ENCODE results near the gene CHSY1. TPM values are rescaled to one million over a fixed set of nuclear protein-coding genes. Genes with fewer than 3 reads are reported as not detected.

The CHSY1 gene
- total and polyA plus RNA-seq, 12 donors: 14.8 to 82.5 (median 34.2) TPM

GRCh38 chr15:101272584-101272983, 20.7 kb upstream of the CHSY1 start:
- 85 to 88% (median 86%) methylated on average over 9 of the region's 9 CpGs for WGBS, 4 donors
- H3K4me3 ChIP-seq: no peak overlapping the region
- H3K36me3 ChIP-seq (replicated peaks in 1 of 2): peaks cover 0 to 59% of the 10 kb centered on the region in 2 donors
- no peaks in the 10 kb centered on the region for H3K27me3 ChIP-seq
- no peak overlapping the region for H3K27ac ChIP-seq
- H3K9me3 ChIP-seq (replicated peaks in 1 of 3): no peaks in the 10 kb centered on the region
- peaks cover 9 to 13% of the 10 kb centered on the region in 2 donors for H3K4me1 ChIP-seq (replicated peaks in 1 of 2)
- intact Hi-C loops (cut with DNase I): no loop called here
- DNase-seq: peak in 1 of 7 donors; percentile 82
- TF ChIP-seq CTCF (IDR thresholded peaks at IDR 0.05) (no peak), POLR2A (IDR thresholded peaks at IDR 0.05) (no peak)

- peaks cover 0 to 54% of the 10 kb centered on the region in 2 donors for H3K36me3 ChIP-seq (replicated peaks in 1 of 2)
Measured at GRCh38 chr15:101269479-101270223, 17.8 kb upstream of the CHSY1 start.

GRCh38 chr15:101267320-101268104, 15.7 kb upstream of the CHSY1 start:
- Histone ChIP-seq H3K4me3 (no peak overlapping the region), H3K27me3 (no peaks in the 10 kb centered on the region), H3K4me1 (replicated peaks in 1 of 2) (no peaks in the 10 kb centered on the region), H3K9me3 (replicated peaks in 1 of 3) (no peaks in the 10 kb centered on the region), H3K36me3 (replicated peaks in 1 of 2) (peaks cover 0 to 32% of the 10 kb centered on the region in 2 donors), H3K27ac (peak overlapping the region in 1 of 5 donors; percentile 45)
- WGBS, 4 donors: 51 to 65% (median 59%) methylated on average over 11 to 18 of the region's 18 CpGs
- intact Hi-C loops (cut with DNase I): loop anchor here in 1 of 2 donors (10.0 kb wide), 1 partner anchor 153 kb away; no protein-coding TSS in a partner anchor
- TF ChIP-seq CTCF (IDR thresholded peaks at IDR 0.05) (no peak), POLR2A (IDR thresholded peaks at IDR 0.05) (no peak)
- peak in 1 of 7 donors; percentile 24 for DNase-seq

More at GRCh38 chr15:101269479-101270223, 17.8 kb upstream of the CHSY1 start:
- Histone ChIP-seq H3K27me3 (no peaks in the 10 kb centered on the region), H3K4me1 (replicated peaks in 1 of 2) (no peaks in the 10 kb centered on the region), H3K9me3 (replicated peaks in 1 of 3) (no peaks in the 10 kb centered on the region), H3K4me3 (no peak overlapping the region), H3K27ac (no peak overlapping the region)
- DNase-seq: peak in 1 of 7 donors; percentile 46
- TF ChIP-seq POLR2A (IDR thresholded peaks at IDR 0.05) (no peak), CTCF (IDR thresholded peaks at IDR 0.05) (peak in 3 of 6 experiments; percentile 10 to 20 (median 18))
- intact Hi-C loops (cut with DNase I): loop anchor here in 1 of 2 donors (10.0 kb wide), 1 partner anchor 155 kb away; no protein-coding TSS in a partner anchor
- WGBS, 4 donors: 89 to 93% (median 91%) methylated on average over 16 of the region's 16 CpGs

GRCh38 chr15:101266787-101267186, 14.9 kb upstream of the CHSY1 start:
- H3K27me3 ChIP-seq: no peaks in the 10 kb centered on the region
- TF ChIP-seq CTCF (IDR thresholded peaks at IDR 0.05): no peak
- no peak for TF ChIP-seq POLR2A (IDR thresholded peaks at IDR 0.05)
- H3K4me3 ChIP-seq: no peak overlapping the region
- H3K36me3 ChIP-seq (replicated peaks in 1 of 2): peaks cover 0 to 25% of the 10 kb centered on the region in 2 donors
- no peaks in the 10 kb centered on the region for H3K4me1 ChIP-seq (replicated peaks in 1 of 2)
- peak in 1 of 7 donors; percentile 23 for DNase-seq
- peak overlapping the region in 1 of 5 donors; percentile 45 for H3K27ac ChIP-seq
- 61 to 69% (median 68%) methylated on average over 9 of the region's 9 CpGs for WGBS, 4 donors
- intact Hi-C loops (cut with DNase I): loop anchor here in 1 of 2 donors (10.0 kb wide), 1 partner anchor 152 kb away; no protein-coding TSS in a partner anchor
- no peaks in the 10 kb centered on the region for H3K9me3 ChIP-seq (replicated peaks in 1 of 3)
